GM18907 (cell line): Measurements from ENCODE around the gene LIMCH1.
"Not testable (repeated sequence)": the region's sequence is repeated elsewhere in the genome, so short reads cannot be mapped to it uniquely, and the experiment has no call there.

Experiments
- ATAC-seq: cut with Tn5 transposase; IDR thresholded peaks from one replicate; pipeline ENCODE4 v1.9.1; 2021; ENCODE audit warnings: mild to moderate bottlenecking, moderate library complexity; ENCODE audit not compliant: unreplicated experiment

Gene LIMCH1

DNA sequence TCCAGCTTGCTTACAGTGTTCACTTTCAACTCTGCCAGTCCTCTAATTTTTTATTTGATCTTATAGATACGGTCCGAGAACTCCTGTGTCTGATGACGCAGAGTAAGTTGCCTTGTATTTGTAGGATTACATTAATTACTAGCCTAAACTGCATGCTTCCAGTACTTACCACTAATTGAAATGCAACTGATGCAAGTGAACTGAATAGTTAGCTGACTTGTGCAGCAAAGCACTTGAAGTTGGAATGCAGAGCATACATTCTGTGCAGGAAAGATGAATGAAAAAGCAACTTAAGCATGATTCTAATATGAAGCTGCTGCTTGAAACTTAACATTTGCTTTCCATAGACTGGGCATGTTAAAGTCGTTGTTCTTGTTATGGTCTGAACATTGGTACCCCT is 100.9 kb downstream of the LIMCH1 start:
- no peak for ATAC-seq

DNA sequence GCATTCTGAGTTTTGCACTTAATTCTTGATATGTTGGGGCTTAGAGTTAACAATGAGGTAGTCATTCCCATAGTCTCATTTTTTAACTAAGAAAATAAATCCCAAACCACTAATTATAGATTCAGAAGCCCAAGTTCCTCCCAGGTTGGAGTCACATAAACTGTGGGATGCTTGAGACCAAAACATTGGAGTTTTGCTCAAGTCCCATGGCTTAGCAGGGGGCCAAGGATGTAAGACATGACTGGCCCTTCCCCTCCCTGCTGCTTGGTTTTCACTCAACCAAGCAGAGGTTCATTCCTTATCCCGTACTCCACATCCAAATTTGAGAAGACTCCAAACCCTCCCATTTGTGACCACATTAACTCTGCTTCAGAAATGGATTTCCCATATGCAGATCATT is 101.3 kb downstream of the LIMCH1 start:
- no peak for ATAC-seq

DNA sequence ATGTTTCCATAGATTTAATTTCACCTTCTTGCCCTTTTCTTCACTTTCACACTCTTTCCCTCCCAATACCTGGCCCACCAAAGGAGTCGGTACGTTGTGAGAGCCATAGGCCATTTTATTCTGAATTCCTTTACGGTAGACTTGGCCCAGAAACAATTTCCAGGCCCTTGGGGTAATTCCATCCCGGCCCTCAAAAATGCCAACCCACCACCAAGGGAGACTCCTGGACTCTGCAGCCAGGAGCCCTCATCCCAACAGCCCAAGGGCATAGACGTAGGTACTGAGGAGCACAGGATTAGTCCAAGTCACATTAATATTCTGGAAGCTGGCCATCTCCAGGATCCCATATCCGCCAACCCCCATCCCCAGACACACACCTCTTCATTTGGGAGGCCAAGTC is 102.9 kb downstream of the LIMCH1 start:
- ATAC-seq, result no peak

DNA sequence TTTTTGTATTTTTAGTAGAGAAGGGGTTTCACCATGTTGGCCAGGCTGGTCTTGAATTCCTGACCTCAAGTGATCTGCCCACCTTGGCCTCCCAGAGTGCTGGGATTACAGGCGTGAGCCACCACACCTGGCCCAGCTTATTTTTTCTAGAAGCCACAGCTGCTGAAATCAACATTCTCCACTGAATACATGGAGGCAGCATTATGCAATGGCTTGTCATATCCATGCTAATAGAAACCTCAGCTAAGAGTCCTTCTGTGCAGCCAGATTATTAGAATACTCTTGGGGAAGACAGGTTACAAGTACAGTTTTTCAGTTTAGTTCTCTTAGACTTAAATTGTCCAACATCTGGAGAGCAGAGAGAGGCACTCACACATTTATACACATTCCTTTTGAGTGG is 104.8 kb downstream of the LIMCH1 start:
- not testable (repeated sequence) for ATAC-seq

DNA sequence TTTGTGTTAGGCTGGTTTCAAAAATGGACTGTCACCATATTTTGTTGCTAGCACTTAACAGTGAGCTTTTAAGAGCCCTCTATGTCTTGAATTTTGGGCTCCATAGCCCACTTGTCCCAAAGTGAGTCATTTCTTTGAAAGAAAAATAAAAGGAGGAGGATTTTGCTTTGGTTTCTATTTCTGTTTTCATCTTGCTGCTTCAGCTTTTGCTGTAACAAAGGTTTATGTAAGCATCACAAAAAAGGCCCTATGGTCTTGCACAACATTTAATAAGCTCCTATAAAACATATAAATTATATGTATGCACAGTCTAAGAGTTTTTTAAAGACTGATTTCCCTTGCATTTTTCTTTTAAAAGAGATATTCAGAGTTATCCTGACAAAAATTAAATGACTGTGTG is 105.4 kb downstream of the LIMCH1 start:
- no peak for ATAC-seq

DNA sequence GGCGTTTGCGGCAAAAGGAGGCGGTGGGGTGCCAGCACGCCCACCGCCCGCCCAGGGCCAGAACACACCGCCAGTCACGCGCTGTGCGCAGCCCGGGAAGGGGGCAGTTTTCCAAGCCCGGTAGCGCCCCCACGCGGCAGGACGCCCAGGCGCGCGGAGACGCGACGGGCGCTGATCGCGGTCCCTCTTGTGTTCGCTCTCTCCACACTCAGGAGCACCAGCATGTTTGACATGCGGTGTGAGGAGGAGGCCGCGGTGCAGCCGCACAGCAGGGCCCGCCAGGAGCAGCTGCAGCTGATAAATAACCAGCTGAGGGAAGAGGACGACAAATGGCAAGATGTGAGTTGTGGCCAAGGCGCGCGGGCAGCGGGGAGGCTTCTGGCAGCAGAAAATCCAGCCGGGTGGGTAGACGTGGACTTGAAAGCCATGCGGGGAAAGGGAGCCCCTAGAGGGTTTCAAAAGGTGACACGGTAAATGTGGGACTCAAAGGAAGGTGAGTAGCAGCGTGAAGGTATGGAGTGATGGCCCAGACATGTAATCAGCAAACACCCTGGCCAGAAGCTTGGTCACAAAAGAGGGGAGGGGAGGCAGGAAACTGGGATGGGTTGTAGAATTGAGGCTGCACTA is 106.4 kb downstream of the LIMCH1 start:
- no peak for ATAC-seq

DNA sequence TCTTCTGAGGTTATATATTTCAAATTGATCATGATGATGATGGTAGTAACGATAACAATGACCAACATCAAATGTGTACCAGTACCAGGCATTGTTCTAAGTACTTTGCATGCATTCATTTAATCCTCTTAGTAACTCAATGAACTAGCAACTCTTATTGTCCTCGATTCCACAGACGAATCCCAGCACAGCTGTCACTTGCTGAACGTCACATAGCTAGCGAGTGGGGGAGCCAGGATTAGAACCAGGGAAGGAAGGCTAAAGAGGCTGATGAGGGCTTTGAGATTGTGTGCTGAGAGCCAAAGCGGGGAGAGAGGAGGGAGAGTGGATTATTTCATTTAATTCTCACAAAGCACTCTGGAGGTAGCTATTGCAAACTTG is 106.9 kb downstream of the LIMCH1 start:
- no peak for ATAC-seq

DNA sequence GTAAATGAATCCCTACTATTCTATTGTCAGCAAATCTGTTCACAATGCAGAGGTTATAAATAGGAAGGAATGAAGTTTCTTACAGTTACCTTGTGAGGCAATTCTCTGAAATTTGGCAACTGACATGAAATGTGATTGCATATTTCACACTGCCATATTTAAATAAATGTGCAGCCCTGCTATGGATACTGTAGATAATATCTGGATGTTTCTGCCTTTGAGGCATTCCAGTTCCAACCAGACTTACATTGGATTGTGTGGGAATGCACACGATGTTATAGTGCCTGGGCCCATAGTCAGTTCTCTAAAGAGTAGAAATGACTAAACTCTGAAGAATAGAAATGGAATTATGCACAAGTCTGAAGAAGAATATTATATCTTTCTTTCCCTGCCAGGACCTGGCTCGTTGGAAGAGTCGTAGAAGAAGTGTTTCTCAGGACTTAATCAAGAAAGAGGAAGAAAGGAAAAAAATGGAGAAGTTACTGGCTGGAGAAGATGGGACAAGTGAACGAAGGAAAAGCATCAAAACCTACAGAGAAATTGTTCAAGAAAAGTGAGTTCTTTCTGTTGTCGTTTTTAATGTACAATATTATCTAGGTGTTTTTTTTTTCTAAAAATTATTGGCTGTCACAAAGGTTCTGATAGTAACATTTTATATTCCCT is 107.9 kb downstream of the LIMCH1 start:
- no peak for ATAC-seq

DNA sequence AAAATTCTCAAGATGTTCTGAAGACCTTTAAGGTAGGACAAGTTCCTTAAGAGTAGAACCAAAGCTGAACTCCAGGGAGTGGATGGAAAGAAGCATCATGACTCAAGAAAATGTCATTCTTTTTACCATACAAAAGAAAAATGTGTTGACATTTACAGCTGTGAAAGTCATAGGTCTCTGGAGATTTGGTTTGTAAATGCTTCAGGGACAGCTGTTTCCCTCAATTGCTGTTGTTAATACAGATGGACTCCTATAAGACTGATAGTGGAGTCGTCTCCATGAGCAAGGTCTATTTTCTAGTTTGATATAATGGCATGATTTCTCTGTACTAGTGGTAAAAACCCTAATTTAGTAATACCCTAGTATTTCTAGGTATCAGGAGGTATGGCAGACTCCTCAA is 108.9 kb downstream of the LIMCH1 start:
- ATAC-seq, result no peak

DNA sequence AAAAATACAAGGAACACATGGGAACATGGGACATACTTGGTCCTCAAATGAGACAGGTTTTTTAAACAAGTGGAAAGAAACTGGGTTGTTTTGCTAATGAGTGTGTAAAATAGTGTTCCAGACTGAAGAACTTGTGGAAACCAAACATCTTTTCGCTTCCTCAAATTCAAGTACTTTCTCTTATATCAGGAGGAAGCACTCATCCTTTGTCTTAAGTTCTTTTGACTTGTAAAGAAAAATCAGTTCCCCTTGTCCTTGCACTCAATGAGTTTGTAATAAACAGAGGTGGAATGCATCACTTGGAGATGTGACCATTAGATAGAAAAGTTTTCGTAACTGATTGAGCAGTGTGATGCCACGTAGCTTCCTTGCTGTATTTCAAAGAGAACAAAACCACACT is 109.4 kb downstream of the LIMCH1 start:
- ATAC-seq, result peak; percentile 77

DNA sequence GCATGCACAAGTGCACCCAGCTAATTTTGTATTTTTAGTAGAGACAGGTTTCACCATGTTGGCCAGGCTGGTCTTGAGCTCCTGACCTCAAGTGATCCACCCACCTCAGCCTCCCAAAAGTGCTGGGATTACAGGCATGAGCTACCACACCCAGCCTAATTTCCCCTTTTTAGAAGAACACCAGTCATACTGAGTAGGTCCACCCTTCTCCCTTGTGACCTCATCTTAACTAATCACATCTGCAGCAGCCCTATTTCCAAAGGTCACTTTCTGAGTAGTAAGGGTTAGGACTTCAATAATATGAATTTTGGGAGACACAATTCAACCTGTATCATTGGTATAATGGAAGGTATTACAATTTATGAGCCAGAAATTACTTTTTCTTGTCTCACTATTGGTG is 113.2 kb downstream of the LIMCH1 start:
- ATAC-seq, result not testable (repeated sequence)

DNA sequence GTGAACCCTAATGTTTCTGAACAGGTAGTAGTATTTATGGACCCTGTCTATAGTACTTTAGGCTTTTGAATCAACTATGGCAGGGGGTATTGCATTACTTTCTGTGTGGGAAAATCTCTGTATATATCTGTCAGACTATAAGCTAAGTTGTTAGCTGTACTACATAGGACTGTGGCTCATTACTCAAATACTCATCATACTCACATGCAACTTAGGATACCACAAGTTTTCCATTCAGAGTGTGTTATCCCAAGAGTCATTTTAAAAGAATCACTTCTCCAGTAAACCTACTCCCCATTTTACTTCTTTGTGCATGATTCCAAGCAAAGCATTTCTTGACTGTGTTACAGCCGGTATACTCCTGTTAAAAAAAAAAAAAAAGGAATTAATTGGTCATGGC is 115.0 kb downstream of the LIMCH1 start:
- no peak for ATAC-seq

DNA sequence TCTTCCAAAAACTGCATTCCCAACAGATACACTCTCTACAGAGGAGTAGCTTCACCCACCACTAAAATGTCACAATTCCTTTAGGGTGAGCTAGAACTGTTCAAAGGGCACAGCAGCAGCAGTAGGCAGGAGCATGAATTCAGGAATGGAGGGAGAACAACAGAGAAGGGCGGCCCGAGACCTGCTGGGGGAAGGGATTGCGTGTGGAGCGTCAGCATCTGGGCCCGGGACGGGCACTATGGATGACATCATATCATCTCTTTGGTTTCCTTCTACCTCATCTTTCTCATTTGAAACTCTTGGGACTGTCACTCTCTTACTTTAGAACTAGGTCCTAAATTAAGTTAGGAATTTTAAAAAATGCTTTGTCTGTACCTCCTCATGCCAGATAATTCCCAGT is 115.6 kb downstream of the LIMCH1 start:
- no peak for ATAC-seq

DNA sequence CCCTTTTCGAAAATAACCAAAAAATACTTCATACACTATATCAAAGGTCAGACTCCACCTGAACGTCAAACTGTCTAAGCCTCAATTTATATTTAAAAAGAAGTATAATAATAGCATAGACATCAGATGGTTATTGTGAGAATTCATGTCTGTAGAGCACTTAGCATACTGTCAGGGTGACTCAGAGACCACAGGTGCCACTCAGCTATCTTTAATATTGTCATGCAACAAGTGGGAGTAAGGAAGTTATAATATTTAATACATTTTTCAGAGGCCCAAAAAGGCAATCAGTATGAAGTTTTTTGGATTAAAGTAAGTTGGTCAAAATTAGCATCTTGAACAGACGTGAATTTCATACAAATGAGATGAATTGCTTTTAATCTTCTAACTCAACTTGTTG is 117.2 kb downstream of the LIMCH1 start:
- ATAC-seq, result no peak

DNA sequence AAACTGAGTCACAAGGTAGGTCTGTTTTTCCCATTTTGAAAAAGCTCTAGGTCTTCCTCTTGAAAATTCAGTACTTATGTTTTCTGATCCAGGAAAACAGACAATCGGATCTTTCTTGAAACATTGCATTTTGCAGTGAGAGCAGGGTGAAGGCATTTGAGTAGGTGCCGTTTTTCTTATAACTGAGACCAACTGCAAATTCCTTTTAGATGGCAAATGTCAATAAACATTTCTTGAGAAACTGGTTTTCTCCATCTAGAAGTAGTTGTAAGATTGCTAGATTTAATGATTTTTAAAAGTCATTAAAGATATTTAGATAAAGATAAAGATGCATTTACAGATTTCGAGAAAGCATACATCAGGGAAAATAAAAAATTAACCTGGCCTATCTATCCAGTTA is 118.1 kb downstream of the LIMCH1 start:
- no peak for ATAC-seq

DNA sequence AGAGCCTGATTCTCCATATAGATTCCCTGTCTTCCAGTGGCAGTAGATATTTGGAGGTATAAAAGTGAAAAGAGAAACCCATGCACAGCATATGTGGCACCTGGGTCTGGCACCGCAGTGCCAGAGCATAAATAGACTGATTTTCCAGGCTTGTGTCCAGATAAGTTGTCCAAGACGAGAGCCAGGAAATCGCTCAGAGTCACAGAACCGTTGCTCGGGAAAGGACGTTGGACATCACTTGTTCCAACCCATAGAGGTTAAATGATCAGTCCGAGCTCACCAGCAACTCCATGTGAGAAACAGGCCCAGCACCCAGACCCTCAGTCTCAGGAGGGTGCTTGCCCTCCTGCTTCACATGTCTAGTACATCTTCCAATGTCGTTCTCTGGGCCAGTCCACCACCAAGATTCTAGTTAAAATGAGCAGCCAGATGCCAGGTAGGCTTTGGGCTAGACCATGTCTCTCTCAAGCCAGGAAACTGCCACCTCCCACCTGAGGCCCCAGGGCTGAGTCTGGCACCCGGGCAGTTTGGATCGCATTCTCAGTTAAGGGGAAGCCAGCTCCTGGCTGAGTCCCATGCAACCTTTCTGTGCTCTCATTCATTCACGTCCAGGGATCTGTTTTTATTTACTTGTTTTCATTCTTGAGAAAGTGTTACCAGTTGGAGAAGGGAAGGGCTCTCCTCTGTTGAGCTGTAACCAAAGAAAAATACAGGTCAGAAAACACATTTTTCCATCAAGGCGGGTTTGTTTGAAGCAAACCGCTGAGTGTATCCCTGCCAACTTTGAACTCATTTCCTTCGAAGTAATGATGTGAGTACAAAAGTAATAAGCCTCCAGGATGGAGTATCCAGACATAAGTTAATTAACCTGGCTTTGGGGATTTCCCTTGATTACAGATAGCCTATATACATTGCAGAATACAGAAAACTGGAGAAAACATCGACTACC is 118.9 kb downstream of the LIMCH1 start:
- ATAC-seq, result no peak

DNA sequence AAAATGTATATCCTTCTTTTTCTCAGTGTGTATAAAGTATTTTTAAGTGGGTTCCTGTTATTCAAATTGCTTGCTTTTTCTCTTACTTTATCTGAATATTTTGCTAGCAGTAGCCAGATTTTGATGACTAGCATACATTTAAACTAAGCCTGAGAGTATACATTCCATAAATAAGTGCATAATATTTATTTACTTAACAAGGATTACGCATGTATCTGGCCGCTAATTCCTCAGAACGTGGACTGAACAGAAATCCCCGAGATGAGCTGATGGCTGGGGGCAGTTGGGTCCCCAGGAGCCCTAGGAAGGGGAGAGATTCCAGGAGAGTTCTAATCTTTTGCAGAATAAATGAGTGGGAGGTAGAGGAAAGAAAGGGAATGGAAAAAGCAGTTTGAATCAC is 119.6 kb downstream of the LIMCH1 start:
- ATAC-seq, result no peak

DNA sequence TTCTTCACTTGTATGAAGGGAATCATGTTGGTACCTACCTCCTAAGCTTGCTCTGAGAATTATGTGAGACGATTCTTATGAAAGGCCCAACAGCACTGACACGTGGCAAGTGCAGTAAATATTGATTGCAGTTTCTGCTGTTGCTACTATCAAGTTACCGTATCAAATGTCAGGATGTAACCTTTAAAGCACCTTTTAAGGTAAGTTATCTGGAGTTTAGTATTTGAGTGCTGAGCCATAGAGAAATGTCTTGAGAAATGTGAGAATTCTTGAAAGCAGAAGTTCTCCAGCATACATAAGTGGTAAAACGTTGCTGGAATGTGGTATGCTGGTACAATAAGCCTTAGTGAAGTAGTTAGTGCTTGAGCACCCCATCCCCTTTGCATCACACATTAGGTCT is 120.2 kb downstream of the LIMCH1 start:
- ATAC-seq, result no peak

DNA sequence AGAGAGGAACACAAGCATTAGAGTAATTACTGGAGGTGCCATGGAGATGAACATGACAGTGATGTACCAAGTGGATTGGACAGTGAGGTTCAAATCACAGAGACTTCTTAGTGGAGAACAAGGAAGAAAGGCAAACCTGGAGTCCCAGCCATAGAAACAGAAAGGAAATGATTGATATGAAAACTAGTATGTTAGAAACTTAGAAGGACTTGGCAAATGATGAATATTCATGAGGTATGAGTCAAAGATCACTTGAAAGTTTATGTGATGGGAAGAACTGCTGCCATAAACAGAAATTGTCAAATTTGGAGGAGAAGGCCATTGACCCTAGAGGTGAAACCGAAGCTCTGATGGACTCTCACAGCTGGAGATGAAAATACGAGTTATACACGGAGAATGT is 122.4 kb downstream of the LIMCH1 start:
- no peak for ATAC-seq

DNA sequence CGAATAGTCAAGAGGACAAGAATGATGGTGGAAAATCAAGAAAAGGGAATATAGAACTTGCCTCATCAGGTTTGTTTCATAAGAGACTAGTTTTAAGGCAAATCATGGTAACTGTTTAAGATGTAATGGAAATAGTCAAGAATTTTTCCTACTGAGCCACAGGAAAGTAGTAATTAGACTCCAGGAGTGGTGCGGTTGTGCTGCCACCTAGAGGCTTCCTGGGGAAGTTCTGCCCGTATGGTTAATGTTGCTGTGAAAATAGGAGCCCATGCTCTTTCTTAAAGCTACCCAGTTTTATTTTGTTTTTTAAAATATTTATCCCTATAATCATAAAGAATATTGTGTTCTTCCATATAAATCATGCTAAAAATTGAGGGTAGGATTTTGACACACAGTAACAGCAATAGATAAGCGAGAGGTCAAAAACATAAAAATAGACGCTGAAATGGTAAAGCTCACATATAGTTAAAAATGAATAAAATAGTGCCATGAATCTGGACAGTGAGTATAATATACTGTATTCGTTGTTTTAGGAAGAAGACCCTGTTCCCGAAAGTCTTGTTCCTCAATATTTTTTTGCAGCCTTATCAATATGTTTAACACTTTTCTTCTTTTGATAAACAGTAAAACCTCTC is 123.6 kb downstream of the LIMCH1 start:
- no peak for ATAC-seq

DNA sequence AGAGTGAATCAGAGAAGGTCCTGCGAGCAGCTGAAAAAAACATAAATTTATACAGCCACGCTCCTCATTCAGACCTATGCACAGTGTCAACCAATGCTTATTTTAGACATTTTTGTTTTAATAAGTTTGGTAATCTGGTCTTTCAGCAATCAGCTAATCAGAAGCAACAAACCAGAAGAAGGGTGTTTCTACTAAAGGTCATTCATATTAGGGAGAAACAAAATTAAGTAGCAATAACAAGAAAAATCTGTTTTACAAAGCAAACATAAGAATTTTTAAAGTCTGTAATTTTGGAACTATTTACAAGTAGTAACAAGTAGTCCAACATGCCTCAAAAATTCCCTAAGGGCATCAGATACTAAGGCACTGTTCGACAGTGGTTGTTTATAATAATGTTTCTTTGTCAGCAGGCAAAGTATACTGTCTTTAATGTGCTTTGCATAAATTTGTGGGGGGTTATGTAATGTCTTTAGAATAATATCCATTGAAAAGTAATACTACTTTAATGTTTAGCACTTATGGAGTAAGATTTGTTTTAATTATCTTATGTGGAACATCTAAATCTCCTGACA is 127.8 kb downstream of the LIMCH1 start:
- no peak for ATAC-seq
